Measurements from ENCODE around the gene CRYGS.

CRYGS gene

GRCh38 chr3:186529201-186529999, 14.8 kb downstream of the CRYGS start:
- Histone ChIP-seq H3K36me3 (ENCODE audit: control insufficient read depth, insufficient read depth, low read length, severe bottlenecking) (peaks cover 2% of the 10 kb centered on the region), H3K9ac (ENCODE audit: low read length) (no peak overlapping the region), H3K4me1 (ENCODE audit: control insufficient read depth, insufficient read depth, low read length) (peaks cover 11% of the 10 kb centered on the region), H3K27me3 (replicated peaks; ENCODE audit: control insufficient read depth, insufficient read depth, low read length) (peaks cover 10% of the 10 kb centered on the region), H3K9me3 (ENCODE audit: control insufficient read depth, low read length) (no peaks in the 10 kb centered on the region), H3K4me3 (ENCODE audit: low read length) (no peak overlapping the region)
- no peak for DNase-seq (ENCODE audit: low read depth)

- H3K4me3 ChIP-seq (ENCODE audit: low read length): no peak overlapping the region
- DNase-seq (ENCODE audit: low read depth): no peak
- H3K27me3 ChIP-seq (replicated peaks; ENCODE audit: control insufficient read depth, insufficient read depth, low read length): peaks cover 30% of the 10 kb centered on the region
- H3K4me1 ChIP-seq (ENCODE audit: control insufficient read depth, insufficient read depth, low read length): peaks cover 11% of the 10 kb centered on the region
- no peak overlapping the region for H3K9ac ChIP-seq (ENCODE audit: low read length)
- H3K36me3 ChIP-seq (ENCODE audit: control insufficient read depth, insufficient read depth, low read length, severe bottlenecking): no peaks in the 10 kb centered on the region
- H3K9me3 ChIP-seq (ENCODE audit: control insufficient read depth, low read length): no peaks in the 10 kb centered on the region
Measured at GRCh38 chr3:186526256-186526606, 17.9 kb downstream of the CRYGS start.

GRCh38 chr3:186525369-186526255, 18.6 kb downstream of the CRYGS start:
- no peak overlapping the region for H3K4me3 ChIP-seq (ENCODE audit: low read length)
- no peak for DNase-seq (ENCODE audit: low read depth)
- H3K27me3 ChIP-seq (replicated peaks; ENCODE audit: control insufficient read depth, insufficient read depth, low read length): peaks cover 35% of the 10 kb centered on the region
- H3K9me3 ChIP-seq (ENCODE audit: control insufficient read depth, low read length): no peaks in the 10 kb centered on the region
- no peak overlapping the region for H3K9ac ChIP-seq (ENCODE audit: low read length)
- H3K4me1 ChIP-seq (ENCODE audit: control insufficient read depth, insufficient read depth, low read length): peaks cover 11% of the 10 kb centered on the region
- H3K36me3 ChIP-seq (ENCODE audit: control insufficient read depth, insufficient read depth, low read length, severe bottlenecking): no peaks in the 10 kb centered on the region

DNA sequence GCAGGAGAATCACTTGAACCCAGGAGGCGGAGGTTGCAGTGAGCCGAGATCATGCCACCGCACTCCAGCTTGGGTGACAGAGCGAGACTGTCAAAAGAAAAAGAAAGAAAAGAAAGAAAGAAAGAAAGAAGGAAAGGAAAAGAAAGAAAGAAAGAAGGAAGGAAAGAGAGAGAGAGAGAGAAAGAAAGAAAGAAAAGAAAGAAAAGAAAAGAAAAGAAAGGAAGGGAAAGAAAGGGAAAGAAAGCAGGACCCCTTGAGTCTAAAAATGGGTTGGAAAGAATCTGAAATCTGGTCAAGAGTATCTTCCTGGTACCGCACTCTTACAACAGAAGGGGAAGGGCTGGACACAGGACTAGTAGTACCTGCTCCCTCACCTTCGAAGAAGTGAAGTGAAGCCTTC, 19.6 kb downstream of the CRYGS start:
- H3K36me3 ChIP-seq (ENCODE audit: control insufficient read depth, insufficient read depth, low read length, severe bottlenecking): no peaks in the 10 kb centered on the region
- no peak for DNase-seq (ENCODE audit: low read depth)
- no peaks in the 10 kb centered on the region for H3K9me3 ChIP-seq (ENCODE audit: control insufficient read depth, low read length)
- H3K4me3 ChIP-seq (ENCODE audit: low read length): no peak overlapping the region
- no peak overlapping the region for H3K9ac ChIP-seq (ENCODE audit: low read length)
- peaks cover 11% of the 10 kb centered on the region for H3K4me1 ChIP-seq (ENCODE audit: control insufficient read depth, insufficient read depth, low read length)
- peaks cover 45% of the 10 kb centered on the region for H3K27me3 ChIP-seq (replicated peaks; ENCODE audit: control insufficient read depth, insufficient read depth, low read length)

- H3K4me3 ChIP-seq (ENCODE audit: low read length): no peak overlapping the region
- no peaks in the 10 kb centered on the region for H3K36me3 ChIP-seq (ENCODE audit: control insufficient read depth, insufficient read depth, low read length, severe bottlenecking)
- no peaks in the 10 kb centered on the region for H3K9me3 ChIP-seq (ENCODE audit: control insufficient read depth, low read length)
- DNase-seq (ENCODE audit: low read depth): no peak
- H3K4me1 ChIP-seq (ENCODE audit: control insufficient read depth, insufficient read depth, low read length): peaks cover 11% of the 10 kb centered on the region
- H3K27me3 ChIP-seq (replicated peaks; ENCODE audit: control insufficient read depth, insufficient read depth, low read length): peaks cover 57% of the 10 kb centered on the region
- H3K9ac ChIP-seq (ENCODE audit: low read length): no peak overlapping the region
Measured at GRCh38 chr3:186523434-186523833, 20.7 kb downstream of the CRYGS start.

DNA sequence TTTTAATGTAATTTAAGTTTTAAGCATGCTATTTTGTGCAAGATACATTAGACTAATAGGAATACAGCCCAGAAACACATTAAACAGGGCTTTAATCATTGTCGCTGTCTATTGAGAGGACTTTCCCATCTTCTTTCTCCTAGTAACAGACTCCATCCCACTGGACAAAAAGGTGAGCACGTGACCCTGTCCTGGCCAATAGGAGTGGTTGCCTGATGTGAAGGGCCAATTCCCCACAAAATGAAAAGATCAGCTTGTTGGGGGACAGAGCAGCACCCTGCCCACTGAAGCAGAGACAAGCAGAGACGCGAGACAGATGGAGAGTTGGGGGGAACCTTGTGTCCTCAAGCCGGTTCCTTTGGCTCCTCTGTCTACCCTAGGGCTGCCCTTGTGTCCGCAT, 21.2 kb downstream of the CRYGS start:
- Histone ChIP-seq H3K36me3 (ENCODE audit: control insufficient read depth, insufficient read depth, low read length, severe bottlenecking) (no peaks in the 10 kb centered on the region), H3K4me3 (ENCODE audit: low read length) (no peak overlapping the region), H3K27me3 (replicated peaks; ENCODE audit: control insufficient read depth, insufficient read depth, low read length) (peaks cover 60% of the 10 kb centered on the region), H3K4me1 (ENCODE audit: control insufficient read depth, insufficient read depth, low read length) (peaks cover 11% of the 10 kb centered on the region), H3K9ac (ENCODE audit: low read length) (no peak overlapping the region), H3K9me3 (ENCODE audit: control insufficient read depth, low read length) (no peaks in the 10 kb centered on the region)
- no peak for DNase-seq (ENCODE audit: low read depth)

DNA sequence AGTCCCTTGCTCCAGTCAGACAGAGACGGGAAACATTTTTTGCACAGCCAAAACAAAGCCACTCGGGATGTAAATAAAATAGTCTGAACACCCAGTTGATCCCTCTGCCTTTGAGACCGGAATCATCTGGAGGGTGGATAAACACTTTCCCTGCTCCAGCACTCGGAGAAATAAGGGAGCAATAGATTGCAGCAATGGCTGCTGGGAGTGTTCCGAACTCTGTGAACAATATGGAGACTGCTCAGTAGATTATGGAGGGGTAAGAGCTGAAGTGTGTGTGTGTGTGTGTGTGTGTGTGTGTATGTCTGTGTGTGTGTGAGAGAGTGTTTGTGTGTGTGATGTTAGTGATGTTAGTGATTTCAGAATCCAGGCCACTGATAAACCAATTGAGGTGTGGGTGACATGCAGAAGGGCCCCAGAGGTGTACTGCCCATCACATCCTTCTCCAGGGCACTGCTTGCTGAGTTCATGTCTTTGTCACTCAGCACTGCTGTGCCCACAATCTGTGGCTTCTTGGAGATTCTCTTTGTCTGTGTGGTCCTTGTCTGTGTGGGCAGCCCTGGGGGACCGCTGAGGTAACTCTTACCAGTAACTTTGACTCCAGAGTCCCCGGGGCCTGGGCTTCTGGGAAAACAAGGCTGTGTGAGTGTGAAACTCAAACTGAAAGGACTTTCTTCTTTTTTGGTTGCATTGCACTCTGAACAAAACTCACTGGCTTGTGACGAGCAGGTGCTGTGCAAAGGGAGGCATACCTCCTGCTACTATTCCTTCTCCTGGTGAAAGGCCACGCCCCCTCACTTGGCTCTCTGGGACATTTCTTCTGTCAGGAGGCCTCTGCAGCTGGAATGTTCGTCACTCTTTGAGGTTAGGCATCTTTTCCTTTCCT, 23.0 kb downstream of the CRYGS start:
- H3K27me3 ChIP-seq (replicated peaks; ENCODE audit: control insufficient read depth, insufficient read depth, low read length): peaks cover 71% of the 10 kb centered on the region
- H3K36me3 ChIP-seq (ENCODE audit: control insufficient read depth, insufficient read depth, low read length, severe bottlenecking): no peaks in the 10 kb centered on the region
- H3K4me3 ChIP-seq (ENCODE audit: low read length): no peak overlapping the region
- no peak overlapping the region for H3K9ac ChIP-seq (ENCODE audit: low read length)
- peaks cover 9% of the 10 kb centered on the region for H3K4me1 ChIP-seq (ENCODE audit: control insufficient read depth, insufficient read depth, low read length)
- DNase-seq (ENCODE audit: low read depth): no peak
- H3K9me3 ChIP-seq (ENCODE audit: control insufficient read depth, low read length): peaks cover 11% of the 10 kb centered on the region

DNA sequence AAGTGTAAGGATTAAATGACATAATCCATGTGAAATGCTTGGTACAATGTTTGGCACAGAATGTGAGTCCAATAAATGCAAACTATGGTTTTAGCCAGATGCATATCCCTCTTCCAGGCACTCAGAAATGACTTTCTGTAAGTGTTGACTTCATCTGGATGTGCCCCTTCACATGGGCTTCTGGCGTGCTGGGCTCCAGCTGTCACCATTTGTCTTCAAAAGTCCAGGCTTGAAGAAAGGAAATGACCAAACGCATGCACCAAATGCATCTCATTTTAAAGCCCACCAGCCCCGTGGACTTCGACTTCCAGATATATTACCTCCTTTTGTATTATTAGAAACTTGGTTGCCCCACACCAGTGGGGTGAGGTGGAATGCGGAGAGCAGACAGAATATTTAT, 23.7 kb downstream of the CRYGS start:
- peaks cover 71% of the 10 kb centered on the region for H3K27me3 ChIP-seq (replicated peaks; ENCODE audit: control insufficient read depth, insufficient read depth, low read length)
- no peak overlapping the region for H3K4me3 ChIP-seq (ENCODE audit: low read length)
- H3K4me1 ChIP-seq (ENCODE audit: control insufficient read depth, insufficient read depth, low read length): peaks cover under 1% of the 10 kb centered on the region
- H3K36me3 ChIP-seq (ENCODE audit: control insufficient read depth, insufficient read depth, low read length, severe bottlenecking): no peaks in the 10 kb centered on the region
- no peak overlapping the region for H3K9ac ChIP-seq (ENCODE audit: low read length)
- H3K9me3 ChIP-seq (ENCODE audit: control insufficient read depth, low read length): peaks cover 11% of the 10 kb centered on the region
- DNase-seq (ENCODE audit: low read depth): no peak

- Histone ChIP-seq H3K9me3 (ENCODE audit: control insufficient read depth, low read length) (peaks cover 11% of the 10 kb centered on the region), H3K36me3 (ENCODE audit: control insufficient read depth, insufficient read depth, low read length, severe bottlenecking) (no peaks in the 10 kb centered on the region), H3K9ac (ENCODE audit: low read length) (no peak overlapping the region), H3K27me3 (replicated peaks; ENCODE audit: control insufficient read depth, insufficient read depth, low read length) (peaks cover 75% of the 10 kb centered on the region), H3K4me3 (ENCODE audit: low read length) (no peak overlapping the region), H3K4me1 (ENCODE audit: control insufficient read depth, insufficient read depth, low read length) (no peaks in the 10 kb centered on the region)
- DNase-seq (ENCODE audit: low read depth): no peak
Measured at GRCh38 chr3:186519021-186519658, 25.0 kb downstream of the CRYGS start.

DNA sequence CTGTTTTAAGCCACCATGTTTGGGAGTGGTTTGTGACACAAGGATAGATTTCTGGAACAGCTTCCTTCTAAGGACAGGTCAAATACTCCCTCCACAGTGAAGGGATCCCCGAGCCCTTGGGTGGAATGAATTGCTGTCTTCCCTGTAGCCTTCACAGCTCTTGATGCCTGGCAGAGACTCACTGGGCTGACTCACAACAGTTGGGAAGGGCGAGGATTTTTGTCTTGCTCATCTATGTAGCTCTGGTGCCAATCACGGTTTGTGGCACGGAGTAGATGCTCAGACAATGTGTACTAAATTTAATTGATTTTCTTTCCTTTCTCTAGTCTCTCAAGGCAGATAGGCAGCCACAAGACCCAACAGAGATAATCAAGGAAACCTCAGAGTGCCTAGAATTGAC, 27.0 kb downstream of the CRYGS start:
- no peak for DNase-seq (ENCODE audit: low read depth)
- peaks cover 11% of the 10 kb centered on the region for H3K9me3 ChIP-seq (ENCODE audit: control insufficient read depth, low read length)
- no peak overlapping the region for H3K9ac ChIP-seq (ENCODE audit: low read length)
- peaks cover 82% of the 10 kb centered on the region for H3K27me3 ChIP-seq (replicated peaks; ENCODE audit: control insufficient read depth, insufficient read depth, low read length)
- H3K4me1 ChIP-seq (ENCODE audit: control insufficient read depth, insufficient read depth, low read length): no peaks in the 10 kb centered on the region
- H3K36me3 ChIP-seq (ENCODE audit: control insufficient read depth, insufficient read depth, low read length, severe bottlenecking): no peaks in the 10 kb centered on the region
- H3K4me3 ChIP-seq (ENCODE audit: low read length): no peak overlapping the region
